GM12872 (cell line): ENCODE measurements around the gene SNRNP48.

Source experiments
- TF ChIP-seq, protein P1 (sequence below): IDR thresholded peaks from 3 replicates; pipeline ENCODE4 v1.5.1; 2011; ENCODE audit warnings: low read depth, mild to moderate bottlenecking, low read length, moderate library complexity; ENCODE audit not compliant: insufficient read depth

The SNRNP48 gene

DNA sequence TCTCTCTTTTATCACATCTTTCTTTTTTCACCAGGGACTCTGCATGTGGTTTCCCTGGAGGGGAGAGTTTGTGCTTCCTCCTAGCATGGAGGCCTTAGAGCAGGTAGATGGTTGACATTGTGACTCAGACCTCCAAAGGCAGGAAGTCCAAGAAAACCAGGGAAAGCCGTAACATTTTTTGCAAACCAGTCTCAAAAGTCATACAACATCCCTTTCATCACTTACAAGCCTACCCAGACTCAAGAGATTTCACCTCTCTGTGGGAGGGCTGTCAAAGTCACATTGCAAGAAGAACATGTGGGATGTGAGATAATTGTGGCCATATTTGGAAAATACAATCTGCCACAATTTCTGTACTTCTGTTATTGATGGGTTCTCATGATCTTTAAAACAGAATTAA, 46.2 kb downstream of the SNRNP48 start:
- TF ChIP-seq, protein P1, sequence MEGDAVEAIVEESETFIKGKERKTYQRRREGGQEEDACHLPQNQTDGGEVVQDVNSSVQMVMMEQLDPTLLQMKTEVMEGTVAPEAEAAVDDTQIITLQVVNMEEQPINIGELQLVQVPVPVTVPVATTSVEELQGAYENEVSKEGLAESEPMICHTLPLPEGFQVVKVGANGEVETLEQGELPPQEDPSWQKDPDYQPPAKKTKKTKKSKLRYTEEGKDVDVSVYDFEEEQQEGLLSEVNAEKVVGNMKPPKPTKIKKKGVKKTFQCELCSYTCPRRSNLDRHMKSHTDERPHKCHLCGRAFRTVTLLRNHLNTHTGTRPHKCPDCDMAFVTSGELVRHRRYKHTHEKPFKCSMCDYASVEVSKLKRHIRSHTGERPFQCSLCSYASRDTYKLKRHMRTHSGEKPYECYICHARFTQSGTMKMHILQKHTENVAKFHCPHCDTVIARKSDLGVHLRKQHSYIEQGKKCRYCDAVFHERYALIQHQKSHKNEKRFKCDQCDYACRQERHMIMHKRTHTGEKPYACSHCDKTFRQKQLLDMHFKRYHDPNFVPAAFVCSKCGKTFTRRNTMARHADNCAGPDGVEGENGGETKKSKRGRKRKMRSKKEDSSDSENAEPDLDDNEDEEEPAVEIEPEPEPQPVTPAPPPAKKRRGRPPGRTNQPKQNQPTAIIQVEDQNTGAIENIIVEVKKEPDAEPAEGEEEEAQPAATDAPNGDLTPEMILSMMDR: no peak

DNA sequence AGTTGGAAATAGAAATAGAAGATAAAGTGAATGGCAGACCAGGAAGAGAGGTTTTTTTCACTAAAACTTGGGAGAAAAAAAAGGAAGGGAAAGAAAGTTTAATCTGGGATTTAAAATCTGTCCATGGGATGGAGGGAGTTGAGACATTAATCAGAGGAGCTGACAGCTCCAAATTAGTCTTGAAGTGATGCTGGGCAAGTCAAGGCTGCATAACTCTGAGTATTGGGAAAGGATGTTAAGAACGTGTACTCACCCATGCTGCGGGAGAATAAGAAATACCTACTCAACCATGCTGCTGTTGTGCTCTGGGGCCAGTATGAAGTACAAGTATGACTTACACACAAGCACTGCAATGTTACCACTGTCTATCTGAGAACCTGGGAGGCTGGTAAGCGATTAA, 47.5 kb downstream of the SNRNP48 start:
- TF ChIP-seq, protein P1: no peak

DNA sequence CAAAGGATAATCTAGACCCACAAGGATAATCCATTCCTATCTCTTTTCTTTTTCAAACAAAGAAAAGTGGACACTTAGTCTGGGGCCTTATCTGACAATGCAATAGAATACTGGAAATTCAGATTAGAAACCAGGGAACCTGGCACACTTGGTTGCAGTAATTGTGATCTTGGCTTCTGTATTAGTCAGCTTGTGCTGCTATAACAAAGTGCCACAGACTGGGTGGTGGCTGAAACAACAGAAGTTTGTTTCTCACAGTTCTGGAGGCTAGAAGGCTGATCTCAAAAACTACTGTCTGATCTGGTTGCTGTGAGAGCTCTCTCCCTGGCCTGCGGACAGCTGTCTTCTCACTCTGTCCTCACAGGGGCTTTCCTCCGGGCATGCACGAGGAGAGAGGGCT, 49.4 kb downstream of the SNRNP48 start:
- TF ChIP-seq, protein P1: no peak

DNA sequence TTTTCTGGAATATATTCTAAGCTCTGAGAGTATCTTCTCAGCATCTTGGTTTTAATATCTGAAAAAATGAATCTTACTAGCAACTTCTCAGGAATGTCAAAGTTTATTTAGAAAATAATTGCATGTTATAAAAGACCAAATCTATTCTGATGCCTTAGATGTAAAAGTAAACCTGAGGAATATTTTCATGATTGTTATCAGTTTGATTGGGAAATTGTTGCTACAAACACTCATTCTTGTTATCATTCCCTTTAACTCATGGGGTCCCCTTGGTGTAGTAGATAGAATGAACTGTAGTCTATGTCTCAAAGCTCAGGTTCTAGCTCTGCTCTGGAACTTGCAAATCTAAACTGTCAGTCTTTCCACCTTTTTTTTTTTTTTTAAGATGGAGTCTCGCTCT, 50.0 kb downstream of the SNRNP48 start:
- TF ChIP-seq, protein P1: no peak

DNA sequence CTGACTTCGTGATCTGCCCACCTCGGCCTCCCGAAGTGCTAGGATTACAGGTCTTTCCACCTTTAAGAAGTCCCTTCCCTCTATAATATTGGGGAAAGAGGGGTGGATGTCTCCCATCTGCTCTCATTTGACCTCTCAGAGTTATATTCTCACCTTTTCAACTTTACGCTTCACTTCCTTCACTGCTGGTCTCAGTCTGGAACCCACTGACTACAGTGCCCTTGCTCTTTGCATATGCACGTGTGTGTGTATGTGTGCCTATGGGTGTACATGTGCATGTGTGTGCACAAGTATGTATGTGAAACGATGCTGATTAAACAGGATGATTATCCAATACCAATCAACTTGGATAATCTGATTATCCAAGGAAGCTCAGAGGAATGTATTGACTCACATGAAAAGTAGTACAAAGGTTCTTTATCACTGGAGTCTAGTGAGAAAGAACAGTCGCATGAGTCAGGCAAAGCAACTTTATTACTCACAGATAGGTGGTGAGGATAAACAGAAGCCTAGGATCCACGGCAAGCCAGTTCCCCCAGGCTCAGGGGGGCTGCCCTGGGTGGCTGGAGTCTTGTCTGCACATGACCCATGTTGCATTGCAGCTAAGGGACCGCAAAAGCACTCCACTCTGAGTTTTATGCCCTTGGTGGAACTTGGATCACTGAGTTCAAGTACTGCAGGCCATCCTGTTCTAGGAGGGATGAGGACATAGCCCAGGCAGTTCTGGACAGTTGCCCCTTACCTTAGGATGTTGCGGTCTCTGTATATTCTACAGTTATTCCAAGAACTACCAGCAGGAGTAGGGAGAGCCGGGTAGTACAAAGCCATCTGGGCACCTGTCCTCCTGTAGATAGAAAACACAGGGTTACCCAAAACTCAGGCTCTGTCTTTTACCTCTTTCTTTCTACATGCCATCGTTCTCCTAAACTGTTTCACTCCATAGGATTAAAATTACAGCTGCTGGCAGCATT, 50.9 kb downstream of the SNRNP48 start:
- TF ChIP-seq, protein P1: no peak

DNA sequence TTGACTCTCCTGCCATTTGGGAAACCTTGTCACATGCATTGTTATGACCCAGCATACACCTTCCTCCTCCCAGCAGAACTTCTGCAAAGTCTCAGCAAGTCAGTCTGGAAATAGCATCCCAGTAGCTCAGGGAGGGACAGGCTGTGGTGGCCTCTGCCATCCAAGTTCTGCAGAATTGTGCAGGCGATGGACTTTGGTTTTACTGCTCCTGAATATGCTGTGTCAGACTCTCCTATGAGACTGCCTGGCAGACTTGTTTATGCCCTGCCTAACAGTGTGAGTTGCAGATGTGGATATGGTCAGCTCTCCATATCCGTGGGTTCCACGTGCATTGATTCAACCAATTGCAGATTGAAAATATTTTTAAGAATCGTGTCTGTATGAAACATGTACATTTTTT, 52.8 kb downstream of the SNRNP48 start:
- TF ChIP-seq, protein P1: no peak

DNA sequence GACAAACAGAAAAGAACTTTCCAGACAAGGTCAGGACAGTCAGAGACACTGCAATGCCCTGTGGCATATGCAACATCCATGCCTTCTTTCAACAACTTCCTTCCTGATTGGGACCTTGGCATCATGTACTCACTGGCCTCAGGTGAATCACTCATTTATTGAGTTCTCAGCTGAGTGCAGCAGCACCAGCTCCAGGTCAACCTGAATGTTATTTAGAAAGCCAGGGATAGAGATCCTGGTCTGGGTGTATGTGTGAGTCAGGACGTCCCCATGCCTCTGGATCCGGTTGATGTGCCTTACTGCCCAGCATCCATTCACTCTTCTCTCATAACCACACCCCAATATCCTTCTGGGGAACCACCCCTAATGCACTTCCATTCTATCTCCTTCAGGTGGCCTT, 54.4 kb downstream of the SNRNP48 start:
- TF ChIP-seq, protein P1: no peak
